Measurements from ENCODE around the gene ZNF639.

DNA sequence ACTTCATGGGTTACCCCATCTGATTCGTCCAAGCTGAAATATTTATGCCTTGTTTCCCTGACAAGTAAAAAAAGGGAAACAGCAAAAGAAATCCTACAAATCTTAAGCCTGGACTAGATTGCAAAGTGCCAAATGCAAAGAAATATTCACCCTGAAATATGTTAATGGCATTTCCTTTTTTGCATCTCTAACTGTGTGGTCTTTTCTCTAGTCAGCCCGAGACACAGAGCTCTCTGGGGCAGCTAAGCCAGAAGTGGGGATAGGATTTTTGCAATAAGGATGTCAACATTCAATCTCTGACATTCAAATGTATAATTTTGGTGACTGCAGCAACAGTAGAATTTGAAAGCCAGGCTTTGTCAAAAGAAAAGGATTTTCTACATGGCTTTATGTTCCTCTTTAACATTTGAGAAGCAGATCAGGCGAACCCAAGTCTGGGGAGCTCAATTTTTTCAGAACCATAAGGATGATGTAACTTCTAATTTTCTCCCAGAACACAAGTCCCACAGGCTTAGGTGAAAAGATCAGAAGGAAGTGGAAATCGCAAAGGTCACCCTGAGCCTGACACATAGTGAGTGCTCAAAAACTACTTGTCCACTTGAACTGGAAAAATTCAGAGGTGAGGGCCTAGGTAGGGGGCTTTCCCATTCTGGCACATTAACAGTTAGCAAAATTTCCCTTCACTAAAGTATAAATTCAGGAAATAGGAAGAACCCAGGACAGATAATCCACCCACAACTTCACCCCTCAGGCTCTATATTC is 43.7 kb upstream of the ZNF639 start:
- TF ChIP-seq, protein P1, sequence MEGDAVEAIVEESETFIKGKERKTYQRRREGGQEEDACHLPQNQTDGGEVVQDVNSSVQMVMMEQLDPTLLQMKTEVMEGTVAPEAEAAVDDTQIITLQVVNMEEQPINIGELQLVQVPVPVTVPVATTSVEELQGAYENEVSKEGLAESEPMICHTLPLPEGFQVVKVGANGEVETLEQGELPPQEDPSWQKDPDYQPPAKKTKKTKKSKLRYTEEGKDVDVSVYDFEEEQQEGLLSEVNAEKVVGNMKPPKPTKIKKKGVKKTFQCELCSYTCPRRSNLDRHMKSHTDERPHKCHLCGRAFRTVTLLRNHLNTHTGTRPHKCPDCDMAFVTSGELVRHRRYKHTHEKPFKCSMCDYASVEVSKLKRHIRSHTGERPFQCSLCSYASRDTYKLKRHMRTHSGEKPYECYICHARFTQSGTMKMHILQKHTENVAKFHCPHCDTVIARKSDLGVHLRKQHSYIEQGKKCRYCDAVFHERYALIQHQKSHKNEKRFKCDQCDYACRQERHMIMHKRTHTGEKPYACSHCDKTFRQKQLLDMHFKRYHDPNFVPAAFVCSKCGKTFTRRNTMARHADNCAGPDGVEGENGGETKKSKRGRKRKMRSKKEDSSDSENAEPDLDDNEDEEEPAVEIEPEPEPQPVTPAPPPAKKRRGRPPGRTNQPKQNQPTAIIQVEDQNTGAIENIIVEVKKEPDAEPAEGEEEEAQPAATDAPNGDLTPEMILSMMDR (IDR thresholded peaks at IDR 0.05): no peak
- TF ChIP-seq POLR2A (IDR thresholded peaks at IDR 0.05): no peak
- no peak for TF ChIP-seq POLR2AphosphoS5 (IDR thresholded peaks at IDR 0.05)
